SK-N-SH treated with all-trans-retinoic acid at 6 μM for 48 hours (cell line): ENCODE measurements around the gene RNASE3.

ENCODE experiments used
- ATAC-seq: fragments of 200-7000 bp; cut with Tn5 transposase; 3 replicates; pipeline ENCODE4 v1.9.1; 2020; ENCODE audit warnings: mild to moderate bottlenecking, moderate library complexity
- ARNTL ChIP-seq: fragments of 450-650 bp; formaldehyde crosslinking; IDR thresholded peaks from 2 replicates; pipeline ENCODE4 v1.5.0; 2020; ENCODE audit warnings: low read depth, mild to moderate bottlenecking, moderate library complexity, borderline replicate concordance
- BACH2 ChIP-seq: fragments of 250-450 bp; sonication (Bioruptor Pico); IDR thresholded peaks from 2 replicates; pipeline ENCODE4 v1.9.0; 2021; ENCODE audit warnings: mild to moderate bottlenecking, borderline replicate concordance
- CREB5 ChIP-seq: fragments of 250-450 bp; sonication (Bioruptor Pico); IDR thresholded peaks from 2 replicates; pipeline ENCODE4 v1.5.1; 2020; ENCODE audit warnings: low read depth, mild to moderate bottlenecking, moderate library complexity
- CSDC2 ChIP-seq: fragments of 250-450 bp; sonication (Bioruptor Pico); IDR thresholded peaks from 2 replicates; pipeline ENCODE4 v1.5.0; 2020; ENCODE audit warnings: mild to moderate bottlenecking, moderate library complexity
- CSRNP3 ChIP-seq: fragments of 250-450 bp; sonication (Bioruptor Pico); IDR thresholded peaks from 2 replicates; pipeline ENCODE4 v1.5.1; 2021; ENCODE audit warnings: mild to moderate bottlenecking, moderate library complexity
- ESRRG ChIP-seq: fragments of 250-450 bp; sonication (Bioruptor Pico); IDR thresholded peaks from 2 replicates; pipeline ENCODE4 v1.6.1; 2021; ENCODE audit warnings: mild to moderate bottlenecking
- GLIS3 ChIP-seq: fragments of 250-450 bp; sonication (Bioruptor Pico); IDR thresholded peaks from 2 replicates; pipeline ENCODE4 v1.5.0; 2020; ENCODE audit warnings: mild to moderate bottlenecking, moderate library complexity
- ISL1 ChIP-seq: fragments of 250-450 bp; sonication (Bioruptor Pico); IDR thresholded peaks from 2 replicates; pipeline ENCODE4 v2.1.2; 2022; ENCODE audit warnings: mild to moderate bottlenecking, moderate library complexity
- OSR1 ChIP-seq: fragments of 250-450 bp; sonication (Bioruptor Pico); IDR thresholded peaks from 2 replicates; pipeline ENCODE4 v1.8.0; 2022; ENCODE audit warnings: moderate library complexity, mild to moderate bottlenecking, inconsistent platforms
- PATZ1 ChIP-seq: fragments of 250-450 bp; sonication (Bioruptor Pico); IDR thresholded peaks from 2 replicates; pipeline ENCODE4 v1.8.0; 2020; ENCODE audit warnings: mild to moderate bottlenecking, moderate library complexity, borderline replicate concordance
- POU6F1 ChIP-seq: fragments of 250-450 bp; sonication (Bioruptor Pico); IDR thresholded peaks from 2 replicates; pipeline ENCODE4 v1.8.0; 2021; ENCODE audit warnings: low read depth, mild to moderate bottlenecking, moderate library complexity, borderline replicate concordance
- PPARA ChIP-seq: fragments of 250-450 bp; sonication (Bioruptor Pico); IDR thresholded peaks from 2 replicates; pipeline ENCODE4 v1.5.0; 2020; ENCODE audit warnings: mild to moderate bottlenecking, borderline replicate concordance
- RARB ChIP-seq: fragments of 250-450 bp; sonication (Bioruptor Pico); IDR thresholded peaks from 2 replicates; pipeline ENCODE4 v1.8.0; 2021; ENCODE audit warnings: mild to moderate bottlenecking, moderate library complexity
- TCF4 ChIP-seq: fragments of 250-450 bp; sonication (Bioruptor Pico); IDR thresholded peaks from 2 replicates; pipeline ENCODE4 v1.8.0; 2021; ENCODE audit warnings: mild to moderate bottlenecking, moderate library complexity, borderline replicate concordance
- TOX ChIP-seq: fragments of 250-450 bp; sonication (Bioruptor Pico); IDR thresholded peaks from 2 replicates; pipeline ENCODE4 v1.8.0; 2021; ENCODE audit warnings: mild to moderate bottlenecking, moderate library complexity, borderline replicate concordance
- TSHZ2 ChIP-seq: fragments of 250-450 bp; sonication (Bioruptor Pico); IDR thresholded peaks from 2 replicates; pipeline ENCODE4 v1.5.0; 2020; ENCODE audit warnings: mild to moderate bottlenecking, moderate library complexity
- ZC3H10 ChIP-seq: fragments of 250-450 bp; sonication (Bioruptor Pico); IDR thresholded peaks from 2 replicates; pipeline ENCODE4 v1.5.1; 2021; ENCODE audit warnings: mild to moderate bottlenecking, moderate library complexity
- ZFP3 ChIP-seq: fragments of 250-450 bp; sonication (Bioruptor Pico); IDR thresholded peaks from 2 replicates; pipeline ENCODE4 v1.5.0; 2020; ENCODE audit warnings: mild to moderate bottlenecking, moderate library complexity
- ZFP30 ChIP-seq: fragments of 450-650 bp; formaldehyde crosslinking; IDR thresholded peaks from 2 replicates; pipeline ENCODE4 v1.5.0; 2022; ENCODE audit warnings: mild to moderate bottlenecking, moderate library complexity
- ZNF565 ChIP-seq: fragments of 450-650 bp; formaldehyde crosslinking; conservative IDR thresholded peaks from 2 replicates; pipeline ENCODE4 v1.5.0; 2020; ENCODE audit warnings: low read depth, mild to moderate bottlenecking, moderate library complexity
- ZNF70 ChIP-seq: fragments of 450-650 bp; formaldehyde crosslinking; IDR thresholded peaks from 2 replicates; pipeline ENCODE4 v1.5.0; 2020; ENCODE audit warnings: mild to moderate bottlenecking, moderate library complexity
- ZNF8 ChIP-seq: fragments of 450-650 bp; formaldehyde crosslinking; IDR thresholded peaks from 2 replicates; pipeline ENCODE4 v1.5.0; 2020; ENCODE audit warnings: mild to moderate bottlenecking, moderate library complexity

The RNASE3 gene

GRCh38 chr14:20904393-20905029, 13.3 kb downstream of the RNASE3 start:
- TF ChIP-seq CSDC2 (CRISPR knock-in tag) (no peak), CREB5 (CRISPR knock-in tag) (no peak), ZFP30 (CRISPR knock-in tag) (no peak), OSR1 (CRISPR knock-in tag) (no peak), TCF4 (CRISPR knock-in tag) (no peak), PATZ1 (CRISPR knock-in tag) (no peak), RARB (CRISPR knock-in tag) (no peak), PPARA (CRISPR knock-in tag) (no peak), ZNF70 (no peak), CSRNP3 (CRISPR knock-in tag) (no peak), ZNF8 (CRISPR knock-in tag) (no peak), ZC3H10 (CRISPR knock-in tag) (no peak), ESRRG (CRISPR knock-in tag) (no peak), ISL1 (CRISPR knock-in tag) (no peak), BACH2 (CRISPR knock-in tag) (no peak)
- ATAC-seq = no peak

GRCh38 chr14:20905676-20906075, 14.5 kb downstream of the RNASE3 start:
- ATAC-seq = no peak
- TF ChIP-seq PPARA (CRISPR knock-in tag) (no peak), BACH2 (CRISPR knock-in tag) (no peak), RARB (CRISPR knock-in tag) (no peak), ARNTL (CRISPR knock-in tag) (no peak), TCF4 (CRISPR knock-in tag) (no peak), CREB5 (CRISPR knock-in tag) (no peak), CSDC2 (CRISPR knock-in tag) (no peak), ZC3H10 (CRISPR knock-in tag) (no peak), ZNF565 (CRISPR knock-in tag) (no peak), TSHZ2 (CRISPR knock-in tag) (no peak), ZFP30 (CRISPR knock-in tag) (no peak), ISL1 (CRISPR knock-in tag) (no peak), TOX (no peak), PATZ1 (CRISPR knock-in tag) (no peak), POU6F1 (no peak), GLIS3 (no peak), ZFP3 (CRISPR knock-in tag) (no peak), ZNF70 (no peak), ZNF8 (CRISPR knock-in tag) (no peak), ESRRG (CRISPR knock-in tag) (no peak)
- TF ChIP-seq, all 23 proteins: peak for 0
